ENCODE data around the gene ZFR2.
A peak's percentile ranks its signal among the peaks of the same experiment; 100 is the strongest.

Gene ZFR2

DNA sequence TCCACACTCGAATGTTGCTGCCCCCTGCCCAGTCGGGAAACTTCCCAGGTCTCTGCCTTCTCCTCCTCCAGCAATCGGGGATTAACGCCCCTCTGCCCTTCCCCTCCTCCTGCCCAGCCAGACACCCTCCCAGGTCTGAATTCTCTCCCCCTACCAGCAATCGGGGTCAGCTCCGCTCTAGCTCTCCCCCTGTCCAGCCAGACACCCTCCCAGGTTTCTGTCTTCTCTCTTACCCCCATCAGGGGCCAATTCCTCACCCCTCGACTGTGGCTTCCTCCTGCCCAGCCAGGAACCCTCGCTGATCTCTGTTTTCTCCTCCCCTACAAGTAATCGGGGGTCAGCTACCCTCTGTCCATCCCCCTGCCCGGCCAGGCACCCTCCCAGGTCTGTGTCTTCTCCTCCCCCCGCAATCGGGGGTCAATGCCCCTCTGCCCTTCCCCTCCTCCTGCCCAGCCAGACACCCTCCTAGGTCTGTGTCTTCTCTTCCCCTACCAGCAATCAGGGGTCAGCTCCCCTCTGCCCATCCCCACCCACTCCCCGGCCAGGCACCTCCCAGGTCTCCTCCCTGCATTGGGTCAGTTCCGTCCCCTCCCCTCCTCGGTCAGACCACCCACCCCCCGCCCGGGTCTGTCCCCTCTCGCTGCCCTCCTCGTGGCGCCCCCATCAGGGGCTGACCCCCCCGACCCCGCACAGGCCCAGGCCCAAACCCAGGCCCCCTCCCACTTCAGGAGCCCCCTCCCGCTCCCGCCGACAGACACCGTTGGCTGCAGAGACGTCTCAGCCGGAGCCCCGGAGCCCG, 668 bp downstream of the ZFR2 start:
- no peak for DNase-seq

GRCh38 chr19:3866910-3867638, 1.8 kb downstream of the ZFR2 start:
- DNase-seq, result no peak

- DNase-seq, result no peak
Observed at GRCh38 chr19:3863648-3864047, 5.2 kb downstream of the ZFR2 start.

DNA sequence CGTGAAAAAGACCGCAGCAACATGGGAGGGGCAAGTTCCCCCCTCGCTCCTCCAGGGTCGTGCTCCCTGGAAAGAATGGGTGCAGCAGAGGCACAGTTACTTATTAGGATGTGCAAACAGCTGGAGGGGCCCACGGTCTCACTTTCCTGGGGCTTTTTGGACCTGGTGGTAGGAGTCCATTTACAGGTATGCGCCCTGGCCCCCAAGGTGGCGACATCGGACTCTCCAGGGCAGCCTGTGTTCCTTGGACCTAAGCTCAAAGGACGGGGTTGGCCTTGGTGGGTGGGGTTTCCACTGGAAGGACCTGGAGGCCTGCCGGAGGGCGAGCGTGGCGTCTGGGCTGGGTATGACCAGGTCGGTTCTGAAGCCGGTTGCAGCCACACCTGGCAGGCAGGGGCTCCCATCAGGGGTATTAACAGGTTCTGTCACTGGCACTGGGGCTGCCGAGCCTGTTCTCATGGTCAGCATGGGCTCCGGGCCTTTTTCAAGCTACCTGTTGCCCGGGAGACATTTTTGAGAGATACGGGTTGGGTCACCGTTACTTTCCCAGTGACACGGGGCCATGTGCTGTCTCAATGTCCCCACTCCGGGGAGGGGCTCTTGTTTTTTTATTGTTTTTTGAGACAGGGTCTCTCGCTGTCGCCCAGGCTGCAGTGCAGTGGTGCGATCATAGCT, 5.9 kb downstream of the ZFR2 start:
- no peak for DNase-seq

GRCh38 chr19:3860499-3860898, 8.3 kb downstream of the ZFR2 start:
- no peak for DNase-seq

DNA sequence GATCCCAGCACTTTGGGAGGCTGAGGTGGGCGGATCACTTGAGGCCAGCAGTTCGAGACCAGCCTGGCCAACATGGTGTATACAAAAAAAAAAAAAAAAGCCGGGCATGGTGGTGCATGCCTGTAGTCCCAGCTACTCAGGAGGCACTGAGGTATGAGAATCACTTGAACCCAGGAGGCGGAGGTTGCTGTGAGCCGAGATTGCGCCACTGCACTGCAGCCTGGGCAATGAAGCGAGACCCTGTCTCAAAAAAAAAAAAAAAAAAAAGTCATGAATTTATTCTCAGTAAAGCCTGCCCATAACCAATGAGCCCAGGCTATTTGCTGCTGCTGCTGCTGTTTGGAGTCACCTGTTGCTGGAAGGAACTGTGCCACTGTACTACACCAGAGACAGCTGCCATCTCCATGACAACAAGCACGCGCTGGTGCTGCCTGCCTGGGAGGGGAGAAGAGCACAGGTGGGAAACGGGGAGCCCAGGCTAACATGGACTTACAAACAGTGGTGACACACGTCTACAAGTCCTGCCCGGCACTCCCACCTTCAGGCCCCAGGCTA, 11.3 kb downstream of the ZFR2 start:
- no peak for DNase-seq

- DNase-seq, result no peak
Observed at GRCh38 chr19:3855320-3855719, 13.5 kb downstream of the ZFR2 start.

DNA sequence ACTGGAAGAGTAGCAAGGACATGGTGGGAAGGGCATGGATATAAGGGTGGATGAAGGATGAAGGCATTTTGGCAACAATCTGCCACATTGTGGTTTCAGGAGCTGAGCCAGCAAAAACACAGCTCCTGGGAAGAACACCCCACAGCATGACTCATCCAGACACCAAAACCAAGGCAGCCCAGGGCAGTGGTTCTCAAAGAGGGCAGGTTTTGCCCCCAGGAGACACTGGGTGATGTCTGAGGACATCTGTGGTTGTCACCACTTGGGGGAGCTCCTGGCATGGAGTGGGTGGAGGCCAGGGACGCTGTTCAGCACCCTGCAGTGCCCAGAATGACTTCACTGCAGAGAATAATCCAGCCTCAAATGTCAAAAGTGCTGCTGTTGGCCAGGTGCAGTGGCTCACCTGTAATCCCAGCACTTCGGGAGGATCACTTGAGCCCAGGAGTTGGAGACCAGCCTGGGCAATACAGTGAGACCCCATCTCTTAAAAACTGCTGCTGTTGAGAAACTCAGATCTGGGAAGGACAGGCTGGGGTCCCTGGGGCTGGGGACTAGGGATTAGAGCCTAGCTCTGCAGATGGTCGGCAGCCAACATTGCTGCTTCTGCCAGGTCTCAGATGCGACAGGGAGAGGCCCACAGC, 16.1 kb downstream of the ZFR2 start:
- DNase-seq, result no peak

GRCh38 chr19:3852177-3852511, 16.7 kb downstream of the ZFR2 start:
- no peak for DNase-seq

DNA sequence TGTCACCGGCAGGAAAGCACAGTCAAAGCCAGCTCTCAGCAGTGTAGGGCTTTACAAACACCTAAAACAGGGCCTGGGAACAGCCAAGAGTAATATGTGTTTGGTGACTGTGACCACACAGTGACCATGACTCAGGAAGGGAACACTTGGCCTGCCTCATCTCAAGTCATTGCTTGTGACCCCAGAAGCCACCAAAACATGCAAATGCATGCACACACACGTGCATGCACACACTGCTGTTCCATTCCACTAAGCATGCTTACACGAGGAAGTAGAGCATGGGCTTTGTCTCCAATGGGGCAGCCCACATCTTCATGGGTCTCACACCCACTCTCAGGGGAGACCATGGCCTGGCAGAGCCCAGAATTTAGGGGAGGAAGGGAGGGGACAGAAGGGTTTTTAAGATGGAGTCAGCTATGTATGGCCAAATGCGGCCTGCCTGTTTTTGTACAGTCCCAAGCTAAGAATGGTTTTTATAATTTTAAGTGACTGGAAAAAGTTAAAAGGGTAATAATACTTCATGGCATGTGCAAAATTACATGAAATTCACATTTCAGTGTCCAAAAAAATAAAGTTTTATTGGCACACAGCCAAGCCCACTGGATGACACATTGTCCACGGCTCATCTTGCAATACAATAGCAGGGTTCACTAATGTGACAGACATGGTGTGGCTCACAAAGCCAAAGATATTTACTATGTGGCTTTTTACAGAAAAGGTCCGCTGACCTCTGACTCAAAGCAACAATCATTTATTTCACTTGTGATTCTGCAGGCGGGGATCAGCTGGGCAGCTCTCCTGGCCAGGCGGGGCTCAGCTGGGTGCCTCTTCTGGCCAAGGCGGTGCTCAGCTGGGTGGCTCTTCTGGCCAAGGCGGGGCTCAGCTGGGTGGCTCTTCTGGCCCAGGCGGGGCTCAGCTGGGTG, 17.3 kb downstream of the ZFR2 start:
- no peak for DNase-seq

- no peak for DNase-seq
Observed at GRCh38 chr19:3850320-3850972, 18.4 kb downstream of the ZFR2 start.

DNA sequence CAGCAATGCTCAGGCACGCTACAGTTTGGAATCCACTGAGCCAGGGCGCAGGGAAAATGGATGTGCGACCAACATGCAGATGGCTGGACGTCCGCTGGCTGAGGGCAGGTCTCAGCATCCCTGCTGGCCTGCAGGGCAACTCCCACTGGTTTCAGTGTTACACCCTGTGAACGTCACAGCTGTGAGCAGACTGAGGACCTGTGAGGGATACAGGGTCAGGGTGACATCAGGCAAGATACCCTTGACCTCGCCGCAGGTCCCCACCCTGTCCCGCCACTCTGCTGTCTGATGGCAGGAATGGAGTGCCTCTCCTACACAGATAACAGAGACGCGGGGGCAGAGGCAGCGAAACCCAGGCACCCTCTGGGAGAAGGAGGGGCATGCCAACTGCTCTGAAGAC, 19.1 kb downstream of the ZFR2 start:
- DNase-seq, result no peak

DNA sequence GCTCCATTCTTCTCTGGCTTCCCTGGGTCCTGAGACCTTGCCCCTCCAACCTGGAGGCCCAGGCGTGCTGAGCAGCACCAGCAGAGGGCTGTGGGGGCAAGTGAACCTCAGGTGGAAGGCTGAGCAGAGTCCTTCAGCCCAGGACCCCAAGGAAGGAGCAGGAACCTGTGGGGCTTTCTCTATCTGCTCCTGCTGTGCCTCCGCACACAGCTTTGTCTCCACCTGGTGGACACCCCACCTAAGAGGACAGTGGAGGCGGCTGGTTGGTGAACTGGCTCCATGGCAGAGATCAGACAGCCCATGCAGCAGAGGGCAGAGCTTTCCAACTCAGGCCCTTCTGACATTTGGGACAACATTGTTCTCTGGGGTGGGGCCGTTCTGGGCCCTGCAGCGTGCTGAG, 19.7 kb downstream of the ZFR2 start:
- DNase-seq, result peak; percentile 35

GRCh38 chr19:3844596-3844995, 24.2 kb downstream of the ZFR2 start:
- DNase-seq, result no peak

GRCh38 chr19:3842948-3843347, 25.9 kb downstream of the ZFR2 start:
- DNase-seq, result no peak

GRCh38 chr19:3840804-3841203, 28.0 kb downstream of the ZFR2 start:
- DNase-seq, result no peak

- DNase-seq, result no peak
Observed at GRCh38 chr19:3839941-3840340, 28.9 kb downstream of the ZFR2 start.

GRCh38 chr19:3838661-3839060, 30.2 kb downstream of the ZFR2 start:
- no peak for DNase-seq

GRCh38 chr19:3837922-3838321, 30.9 kb downstream of the ZFR2 start:
- DNase-seq, result no peak

- no peak for DNase-seq
Observed at GRCh38 chr19:3837332-3837731, 31.5 kb downstream of the ZFR2 start.

DNA sequence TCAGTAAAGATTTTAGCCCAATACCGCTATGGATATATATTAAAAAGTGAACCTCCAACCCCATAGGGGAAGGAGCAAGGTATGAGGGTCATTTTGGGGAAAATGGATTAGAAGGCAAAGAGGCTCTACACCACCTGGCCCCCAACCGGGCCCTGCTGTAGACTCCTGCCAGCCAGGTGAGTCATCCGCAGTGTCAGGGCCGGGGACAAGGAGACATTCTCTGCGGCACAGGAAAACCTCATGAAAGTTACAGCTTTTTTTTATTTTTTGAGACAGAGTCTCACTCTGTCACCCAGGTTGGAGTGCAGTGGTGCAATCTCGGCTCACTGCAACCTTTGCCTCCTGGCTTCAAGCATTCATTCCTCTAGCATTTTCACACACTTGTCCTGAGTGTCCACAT, 32.0 kb downstream of the ZFR2 start:
- DNase-seq, result no peak

DNA sequence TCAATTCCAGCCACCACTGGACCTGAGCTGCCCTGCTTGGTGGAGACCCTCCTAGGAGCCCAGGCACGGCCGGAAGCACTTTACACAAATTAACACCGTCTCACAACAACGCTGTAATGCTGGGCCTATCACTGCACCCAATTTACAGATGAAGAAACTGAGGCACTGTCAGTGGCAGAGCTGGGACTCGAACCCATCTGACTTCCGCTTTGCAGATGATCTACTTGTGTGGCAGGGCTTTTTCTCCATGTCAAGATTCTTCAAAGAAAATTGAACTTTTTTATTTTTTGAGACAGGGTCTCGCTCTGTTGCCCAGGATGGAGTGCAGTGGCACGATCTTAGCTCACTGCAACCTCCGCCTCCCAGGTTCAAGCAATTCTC, 33.8 kb downstream of the ZFR2 start:
- no peak for DNase-seq
